GM23338 (cell line): ENCODE results near the gene FARSB.

Experiments used
- CTCF ChIP-seq, 2 experiments: fragments of 200-600 bp in 1 of 2; sonication (generic) in 1 of 2; conservative IDR thresholded peaks; 2 replicates each; pipeline versions ENCODE4 v1.5.1 to v1.6.1; 2016 to 2017; ENCODE audit warnings: antibody characterized with exemption in 2 of 2, low read depth in 2 of 2, mild to moderate bottlenecking in 2 of 2, moderate library complexity in 1 of 2
- EZH2phosphoT487 ChIP-seq: fragments of 200-600 bp; sonication (generic); IDR thresholded peaks from one replicate; pipeline ENCODE4 v1.8.1; 2018; ENCODE audit warnings: antibody characterized with exemption; ENCODE audit not compliant: unreplicated experiment
- POLR2AphosphoS5 ChIP-seq: IDR thresholded peaks from 2 replicates; pipeline ENCODE4 v1.6.1; 2016; ENCODE audit warnings: antibody characterized with exemption, low read depth

- TF ChIP-seq POLR2AphosphoS5, result no peak
- no peak for TF ChIP-seq CTCF (conservative IDR thresholded peaks at IDR 0.05; ENCODE audit: low read depth in 2 of 2)
- no peak for TF ChIP-seq EZH2phosphoT487
Observed at GRCh38 chr2:222606306-222606705, 49.6 kb downstream of the FARSB start.
